Prostate gland (tissue), 2 donors: ENCODE data around the gene SAXO2. TPM values are rescaled to one million over a fixed set of nuclear protein-coding genes. Genes with fewer than 3 reads are reported as not detected.
"Not testable (repeated sequence)": the region's sequence is repeated elsewhere in the genome, so short reads cannot be mapped to it uniquely, and the experiment has no call there.

ENCODE experiments used
- DNase-seq: peaks from one replicate; pipeline ENCODE4 v3.0.0-alpha.2; 2019; ENCODE audit warnings: low spot score
- H3K27ac ChIP-seq, 2 donors: fragments of 200-600 bp; sonication (generic); 2 replicates each; pipeline ENCODE4 v1.5.1; 2017 to 2019
- H3K27me3 ChIP-seq: fragments of 200-600 bp; sonication (generic); replicated peaks from 2 replicates; pipeline ENCODE4 v1.5.1; 2019; ENCODE audit not compliant: insufficient read depth
- H3K36me3 ChIP-seq, 2 donors: fragments of 200-600 bp; sonication (generic); 1 replicate in 1 of 2; 2 replicates in 1 of 2; pipeline versions ENCODE4 v1.5.1 to v1.8.1; 2017 to 2019
- H3K4me1 ChIP-seq: fragments of 200-600 bp; sonication (generic); replicated peaks from 2 replicates; pipeline ENCODE4 v1.5.1; 2019
- H3K4me3 ChIP-seq, 2 donors: fragments of 200-600 bp; sonication (generic); 2 replicates each; pipeline ENCODE4 v1.5.1; 2017 to 2019
- H3K9me3 ChIP-seq: fragments of 200-600 bp; sonication (generic); 2 replicates; pipeline ENCODE4 v1.5.1; 2017
- WGBS: methylation state at CpG from one replicate; pipeline ENCODE4 v1.1.5; 2018; 5-methylcytosine and 5-hydroxymethylcytosine counted together
- intact Hi-C: fragments of 100-400 bp; cut with DNase I; formaldehyde crosslinking; loops from one replicate; pipeline ENCODE4 v1.14.2; 2022
- total RNA-seq, 2 donors: library from RNA; depleted of rRNA; stranded (reverse); fragments of >200 nt; gene quantifications; one replicate each; pipeline ENCODE4 v1.1.0, GENCODE V29; 2016

The SAXO2 gene
- total RNA-seq, 2 donors from 2014 or later, result 4.0 to 4.3 TPM

GRCh38 chr15:82324831-82325230 lies 62.2 kb downstream of the SAXO2 start:
- DNase-seq, H3K27me3 ChIP-seq, H3K4me1 ChIP-seq, H3K4me3 ChIP-seq, H3K9me3 ChIP-seq, H3K36me3 ChIP-seq, intact Hi-C loops, H3K27ac ChIP-seq: not testable (repeated sequence)
- 89% methylated on average over 5 of the region's 6 CpGs for WGBS

- H3K36me3 ChIP-seq, H3K4me3 ChIP-seq: not testable (repeated sequence)
Measured at GRCh38 chr15:82325646-82326045, 63.0 kb downstream of the SAXO2 start.

GRCh38 chr15:82326896-82327295 lies 64.3 kb downstream of the SAXO2 start:
- H3K4me1 ChIP-seq, DNase-seq: not testable (repeated sequence)
- 100% methylated on average over 1 of the region's 23 CpGs for WGBS

More at GRCh38 chr15:82325646-82326045, 63.0 kb downstream of the SAXO2 start:
- intact Hi-C loops, H3K27me3 ChIP-seq, DNase-seq, H3K27ac ChIP-seq, H3K9me3 ChIP-seq, H3K4me1 ChIP-seq: not testable (repeated sequence)
- WGBS, result 84% methylated on average over 8 of the region's 10 CpGs

DNA sequence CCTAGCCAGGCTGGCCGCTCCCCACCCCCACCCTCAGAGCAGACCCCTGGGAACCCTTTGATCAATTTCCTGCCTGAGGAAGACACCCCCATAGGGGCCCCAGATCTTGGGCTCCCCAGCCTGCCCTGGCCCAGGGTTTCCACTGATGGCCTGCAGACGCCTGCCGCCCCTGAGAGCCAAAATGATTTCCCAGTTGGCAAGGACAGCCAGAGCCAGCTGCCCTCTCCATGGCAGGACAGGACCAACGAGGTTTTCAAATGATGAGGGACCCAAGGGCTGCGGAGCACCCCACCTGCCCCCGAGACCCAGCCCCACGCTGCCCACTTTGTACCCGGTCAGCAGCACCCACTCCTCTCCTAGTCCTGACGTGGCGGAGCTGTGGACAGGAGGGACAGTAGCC lies 64.8 kb downstream of the SAXO2 start:
- H3K27ac ChIP-seq, H3K4me1 ChIP-seq, H3K9me3 ChIP-seq, intact Hi-C loops, H3K36me3 ChIP-seq, H3K27me3 ChIP-seq, H3K4me3 ChIP-seq, DNase-seq: not testable (repeated sequence)
- WGBS, result 95% methylated on average over 9 of the region's 10 CpGs

More at GRCh38 chr15:82326896-82327295, 64.3 kb downstream of the SAXO2 start:
- H3K27me3 ChIP-seq, H3K27ac ChIP-seq, H3K36me3 ChIP-seq, H3K9me3 ChIP-seq, H3K4me3 ChIP-seq, intact Hi-C loops: not testable (repeated sequence)

GRCh38 chr15:82329039-82329438 lies 66.4 kb downstream of the SAXO2 start:
- DNase-seq, H3K4me3 ChIP-seq, intact Hi-C loops, H3K36me3 ChIP-seq, H3K9me3 ChIP-seq, H3K27ac ChIP-seq, H3K27me3 ChIP-seq, H3K4me1 ChIP-seq: not testable (repeated sequence)
- no CpG with 5 or more reads among the region's 13 CpGs for WGBS

DNA sequence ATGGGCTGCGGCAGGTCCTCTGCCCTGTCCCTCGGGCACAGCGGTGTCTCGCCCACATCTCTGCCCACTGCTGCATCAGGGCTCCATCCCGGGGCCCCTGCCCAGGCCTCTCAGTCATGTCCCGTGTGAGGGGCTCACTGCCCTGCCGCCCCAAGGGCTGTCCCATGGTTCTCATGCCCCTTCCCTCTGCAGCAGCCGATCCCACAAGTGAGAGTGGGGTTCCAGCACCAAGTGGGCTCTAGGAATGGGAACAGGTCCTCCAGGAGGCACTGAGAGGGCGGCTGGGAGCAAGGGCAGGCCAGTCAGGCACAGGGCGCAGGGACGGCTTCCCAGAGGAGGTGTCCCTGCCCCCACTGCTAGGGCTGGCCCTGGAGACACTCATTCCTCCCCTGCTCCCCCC lies 68.3 kb downstream of the SAXO2 start:
- intact Hi-C loops, H3K4me1 ChIP-seq, H3K27ac ChIP-seq, H3K9me3 ChIP-seq, DNase-seq, H3K36me3 ChIP-seq, H3K27me3 ChIP-seq, H3K4me3 ChIP-seq: not testable (repeated sequence)
- WGBS, result 94% methylated on average over 3 of the region's 11 CpGs

- H3K27ac ChIP-seq, H3K36me3 ChIP-seq, H3K27me3 ChIP-seq, intact Hi-C loops, DNase-seq, H3K4me1 ChIP-seq, H3K4me3 ChIP-seq, H3K9me3 ChIP-seq: not testable (repeated sequence)
- no CpG with 5 or more reads among the region's 3 CpGs for WGBS
Measured at GRCh38 chr15:82331576-82332304, 69.1 kb downstream of the SAXO2 start.

DNA sequence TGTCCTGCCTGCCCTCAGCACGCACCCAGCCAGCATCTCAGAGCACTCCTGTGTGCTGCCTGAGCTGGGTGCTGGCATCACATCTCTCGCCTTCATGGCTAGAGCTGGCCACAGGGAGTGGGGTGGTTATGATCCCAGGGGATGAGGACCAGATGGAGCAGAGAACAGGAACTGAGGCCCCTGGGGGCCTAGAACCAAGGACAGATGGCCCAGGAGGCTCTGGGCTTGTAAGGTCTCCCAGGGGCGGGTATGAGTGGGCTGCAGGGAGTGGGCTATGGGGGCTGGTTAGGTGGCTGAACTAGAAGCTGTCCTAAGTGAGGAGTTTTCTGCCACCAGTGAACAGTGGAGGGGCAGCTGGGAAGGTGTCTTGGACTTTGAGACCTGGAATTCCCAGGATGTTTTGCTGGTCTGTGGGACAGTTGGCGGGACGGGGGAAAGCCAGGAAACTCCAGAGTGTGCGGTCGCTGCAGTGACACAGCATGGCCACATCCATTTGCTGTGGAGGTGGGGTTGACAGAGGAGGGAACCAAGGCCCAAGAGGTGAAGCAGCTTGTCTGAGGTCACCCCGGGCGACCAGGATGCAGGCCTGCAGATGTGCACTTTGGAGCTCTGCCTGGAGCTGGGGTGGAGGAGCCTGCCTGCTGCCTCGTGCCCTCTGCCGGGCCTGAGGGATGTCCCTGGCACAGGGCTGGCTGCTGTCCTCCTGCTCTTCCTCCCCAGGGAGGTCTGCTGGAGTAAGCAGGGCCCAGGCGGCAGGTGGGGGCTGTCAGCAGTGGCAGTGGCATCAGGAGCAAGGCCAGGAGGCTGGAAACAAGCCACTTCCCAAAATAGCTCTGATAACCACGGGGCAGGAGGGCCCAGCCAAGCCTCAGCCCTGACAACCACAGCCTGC lies 70.3 kb downstream of the SAXO2 start:
- H3K4me3 ChIP-seq, H3K4me1 ChIP-seq, DNase-seq, H3K9me3 ChIP-seq, H3K27ac ChIP-seq, H3K36me3 ChIP-seq, H3K27me3 ChIP-seq, intact Hi-C loops: not testable (repeated sequence)
- WGBS, result 20% methylated on average over 6 of the region's 13 CpGs

DNA sequence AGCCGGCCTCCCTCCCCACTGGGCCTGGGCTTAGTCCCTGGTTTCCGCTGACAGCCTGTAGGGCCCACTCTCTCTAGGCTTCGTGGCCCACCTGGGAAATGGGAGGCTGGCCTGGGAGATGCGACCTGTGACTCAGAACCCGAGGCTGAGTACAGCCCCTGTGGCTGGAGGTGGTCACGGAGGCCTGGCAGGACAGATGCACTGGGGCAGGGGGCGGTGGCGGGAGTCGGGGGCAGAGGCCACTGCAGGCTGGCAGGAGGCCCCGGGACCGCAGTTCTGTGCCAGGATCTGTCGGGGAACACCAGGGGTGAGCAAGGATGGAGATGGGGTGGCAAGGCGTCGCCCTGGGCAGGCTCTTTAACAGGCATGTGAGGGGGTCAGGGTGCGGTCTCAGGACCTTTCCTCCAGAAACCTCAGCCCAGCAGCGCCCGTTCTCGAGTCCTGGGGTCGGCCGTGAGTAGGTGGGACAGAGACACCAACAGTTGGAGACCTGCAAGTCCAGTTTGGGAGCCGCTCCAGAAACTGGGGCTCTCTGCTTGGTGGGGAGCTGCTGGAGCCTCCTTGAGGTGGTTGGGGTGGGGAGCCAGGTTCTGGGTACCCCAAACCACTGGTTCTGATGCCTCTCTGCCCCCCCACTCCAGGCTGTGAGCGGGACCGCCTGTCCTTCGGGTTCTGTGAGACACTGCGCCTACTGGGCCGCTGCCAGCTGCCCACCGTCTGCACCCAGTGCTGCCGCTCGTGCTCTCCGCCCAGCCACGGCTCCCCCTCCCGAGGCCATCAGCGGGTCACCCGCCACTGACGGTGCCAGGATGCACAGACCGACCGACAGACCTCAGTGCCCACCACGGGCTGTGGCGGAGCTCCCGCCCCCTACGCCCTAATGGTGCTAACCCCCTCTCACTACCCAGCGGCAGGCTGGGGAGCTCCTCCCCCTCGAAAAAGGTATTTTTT lies 71.3 kb downstream of the SAXO2 start:
- intact Hi-C loops, H3K27me3 ChIP-seq, H3K4me3 ChIP-seq, H3K36me3 ChIP-seq, DNase-seq, H3K9me3 ChIP-seq, H3K4me1 ChIP-seq, H3K27ac ChIP-seq: not testable (repeated sequence)
- WGBS, result 84% methylated on average over 24 of the region's 43 CpGs
